ENCODE data around the gene PLPPR2. TPM values are rescaled to one million over a fixed set of nuclear protein-coding genes. Genes with fewer than 3 reads are reported as not detected.

Gene PLPPR2
- total and polyA plus RNA-seq, 2 of the 4 experiments (the other 2 are of a cell fraction) = 3.9 to 45.2 TPM

GRCh38 chr19:11346104-11346940 lies 8.9 kb upstream of the PLPPR2 start, which contains the start of the genes CCDC159 and TMEM205 (continued):
- no peak for TF ChIP-seq ELK1 (IDR thresholded peaks at IDR 0.05; ENCODE audit: borderline replicate concordance, low read depth, low read length)

GRCh38 chr19:11347546-11348039 lies 7.6 kb upstream of the PLPPR2 start:
- in situ Hi-C loops (cut with MboI; ENCODE audit: low sequenced_read_pairs) = no loop called here
- POLR2A ChIA-PET (ENCODE audit: unreplicated experiment) = interaction anchor here (0.6 kb wide), 1 partner anchor 252 kb away, joined by 3 read pairs; no protein-coding TSS in a partner anchor
- 60% methylated on average over 3 of the region's 7 CpGs; no CpG with 5 or more reads in 1 of the 2 experiments for WGBS, 2 experiments (ENCODE audit: extremely low coverage in 2 of 2, insufficient read length in 1 of 2)

More at GRCh38 chr19:11347546-11348039, 7.6 kb upstream of the PLPPR2 start:
- H2AK5ac ChIP-seq (ENCODE audit: low read depth, low read length) = no peak overlapping the region
- H4K20me1 ChIP-seq (ENCODE audit: insufficient read depth, low read length) = peaks cover 9% of the 10 kb centered on the region; the same call in 1 of the 2 replicates
- no peak overlapping the region for H2BK5ac ChIP-seq (ENCODE audit: low read depth, low read length, poor library complexity, severe bottlenecking)
- no peak overlapping the region for H3K4me2 ChIP-seq (ENCODE audit: low read depth, low read length)
- H2BK120ac ChIP-seq (ENCODE audit: low read depth, low read length) = no peak overlapping the region
- ATAC-seq (ENCODE audit: low read depth) (no peak), DNase-seq (no peak)
- H4K91ac ChIP-seq (ENCODE audit: insufficient read depth, low read depth, low read length) = no peak overlapping the region
- no peaks in the 10 kb centered on the region for H3K27me3 ChIP-seq (ENCODE audit: control insufficient read depth, insufficient read depth, low read length)
- H3K9me1 ChIP-seq (ENCODE audit: insufficient read depth, low read length) = peaks cover 5% of the 10 kb centered on the region
- no peak overlapping the region for H4K8ac ChIP-seq (ENCODE audit: low read depth in 2 of 2, low read length in 2 of 2)
- H3K4me1 ChIP-seq (ENCODE audit: control insufficient read depth, insufficient read depth, low read length) = peaks cover 8% of the 10 kb centered on the region
- H4K5ac ChIP-seq (ENCODE audit: low read depth, low read length) = no peak overlapping the region
- no peak overlapping the region for H3K18ac ChIP-seq (ENCODE audit: low read depth, low read length)
- no peak for TF ChIP-seq FOS (IDR thresholded peaks at IDR 0.05; ENCODE audit: low read depth, low read length)
- H3K9me3 ChIP-seq (ENCODE audit: control insufficient read depth, insufficient read depth, low read length) = peaks cover 8% of the 10 kb centered on the region; the same call in 1 of the 2 replicates
- peaks cover 10 to 23% of the 10 kb centered on the region in 2 experiments; a peak in 3 of 4 replicates for H3K79me1 ChIP-seq (ENCODE audit: low read depth in 1 of 2, low read length in 2 of 2)
- no peak overlapping the region for H2BK20ac ChIP-seq (ENCODE audit: low read depth, low read length)
- no peak overlapping the region for H3K23ac ChIP-seq (ENCODE audit: low read depth, low read length)
- no peak overlapping the region for H2BK15ac ChIP-seq (ENCODE audit: low read depth, low read length)
- H3K9ac ChIP-seq (ENCODE audit: low read depth, low read length) = no peak overlapping the region
- H2AFZ ChIP-seq (replicated peaks; ENCODE audit: low read length, poor library complexity) = peak overlapping the region; percentile 33
- H3K4ac ChIP-seq (ENCODE audit: low read depth, low read length) = no peak overlapping the region
- CTCF ChIA-PET = no interaction called here
- dilution Hi-C loops (cut with HindIII; ENCODE audit: low sequenced_read_pairs, unreplicated experiment) (no loop called here), intact Hi-C loops (cut with micrococcal nuclease) (no loop called here)
- no peak overlapping the region for H3K27ac ChIP-seq (ENCODE audit: insufficient read depth, low read length)
- H3K4me3 ChIP-seq (ENCODE audit: insufficient read depth, low read depth, low read length) = no peak overlapping the region
- H3K56ac ChIP-seq (ENCODE audit: extremely low read depth, insufficient read depth, low read length) = no peak overlapping the region
- no TSS peak for BruUV-seq (replicated peaks)
- no peak overlapping the region for H2AK9ac ChIP-seq (replicated peaks; ENCODE audit: low read depth, low read length, poor library complexity)
- no peaks in the 10 kb centered on the region for H3K36me3 ChIP-seq (ENCODE audit: control insufficient read depth, insufficient read depth, low read length)
- no peak overlapping the region for H3K14ac ChIP-seq (replicated peaks; ENCODE audit: low read depth, low read length)
